Muscle of leg (tissue), 11 donors: ENCODE results near the gene SYNPO2. TPM values are rescaled to one million over a fixed set of nuclear protein-coding genes. Genes with fewer than 3 reads are reported as not detected.
A peak's percentile ranks its signal among the peaks of the same experiment; 100 is the strongest.
"Not testable (repeated sequence)": the region's sequence is repeated elsewhere in the genome, so short reads cannot be mapped to it uniquely, and the experiment has no call there.

Experiments
- DNase-seq: peaks from one replicate; pipeline ENCODE4 v3.0.0; 2013
- H3K27ac ChIP-seq: one replicate; pipeline ENCODE4 v1.5.1; 2013; ENCODE audit warnings: mild to moderate bottlenecking, low read length, control low read depth
- H3K27me3 ChIP-seq: one replicate; pipeline ENCODE4 v1.6.1; 2013; ENCODE audit warnings: low read length; ENCODE audit not compliant: control insufficient read depth, insufficient read depth
- H3K36me3 ChIP-seq: one replicate; pipeline ENCODE4 v1.6.1; 2013; ENCODE audit warnings: low read length; ENCODE audit not compliant: control insufficient read depth, insufficient read depth
- H3K4me1 ChIP-seq: one replicate; pipeline ENCODE4 v1.6.1; 2013; ENCODE audit warnings: low read length; ENCODE audit not compliant: control insufficient read depth, insufficient read depth
- H3K4me3 ChIP-seq: one replicate; pipeline ENCODE4 v1.5.1; 2013; ENCODE audit warnings: low read length, control low read depth
- H3K9me3 ChIP-seq: replicated peaks from 2 replicates; pipeline ENCODE4 v1.6.1; 2013; ENCODE audit warnings: low read depth, low read length; ENCODE audit not compliant: control insufficient read depth
- WGBS: methylation state at CpG from one replicate; pipeline ENCODE4 v1.1.5; 2013; ENCODE audit warnings: missing lambda C conversion rate; ENCODE audit not compliant: insufficient coverage; 5-methylcytosine and 5-hydroxymethylcytosine counted together
- polyA plus RNA-seq, 8 donors: library from polyadenylated mRNA; unstranded; fragments of 120-200 nt; gene quantifications; one replicate each; pipeline versions ENCODE4 v1.2.1 to v1.2.3, GENCODE V29; 2013; ENCODE audit warnings: inconsistent platforms in 1 of 8, low replicate concordance in 1 of 8; ENCODE audit not compliant: insufficient read length in 8 of 8, insufficient read depth in 1 of 8
- total RNA-seq: library from RNA; stranded (reverse); fragments of 120-200 nt; gene quantifications from one replicate; pipeline ENCODE4 v1.2.4, GENCODE V29; 2013

Gene SYNPO2
- total and polyA plus RNA-seq, 9 donors: 53.6 to 120 (median 93.9) TPM

DNA sequence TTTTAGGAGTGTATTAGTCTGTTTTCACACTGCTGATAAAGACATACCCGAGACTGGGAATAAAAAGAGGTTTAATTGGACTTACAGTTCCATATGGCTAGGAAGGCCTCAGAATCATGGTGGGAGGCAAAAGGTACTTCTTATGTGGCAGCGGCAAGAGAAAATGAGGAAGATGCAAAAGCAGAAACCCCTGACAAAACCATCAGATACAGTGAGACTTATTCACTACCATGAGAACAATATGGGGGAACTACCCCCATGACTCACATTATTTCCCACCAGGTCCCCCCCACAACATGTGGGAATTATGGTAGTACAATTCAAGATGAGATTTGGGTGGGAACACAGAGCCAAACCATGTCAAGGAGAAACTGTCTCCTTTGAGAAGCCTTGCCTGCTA is 121.6 kb downstream of the SYNPO2 start:
- not testable (repeated sequence) for H3K36me3 ChIP-seq, DNase-seq, H3K9me3 ChIP-seq, H3K27me3 ChIP-seq, H3K4me3 ChIP-seq, H3K27ac ChIP-seq, H3K4me1 ChIP-seq
- WGBS: 71% methylated on average over 1 of the region's 2 CpGs

DNA sequence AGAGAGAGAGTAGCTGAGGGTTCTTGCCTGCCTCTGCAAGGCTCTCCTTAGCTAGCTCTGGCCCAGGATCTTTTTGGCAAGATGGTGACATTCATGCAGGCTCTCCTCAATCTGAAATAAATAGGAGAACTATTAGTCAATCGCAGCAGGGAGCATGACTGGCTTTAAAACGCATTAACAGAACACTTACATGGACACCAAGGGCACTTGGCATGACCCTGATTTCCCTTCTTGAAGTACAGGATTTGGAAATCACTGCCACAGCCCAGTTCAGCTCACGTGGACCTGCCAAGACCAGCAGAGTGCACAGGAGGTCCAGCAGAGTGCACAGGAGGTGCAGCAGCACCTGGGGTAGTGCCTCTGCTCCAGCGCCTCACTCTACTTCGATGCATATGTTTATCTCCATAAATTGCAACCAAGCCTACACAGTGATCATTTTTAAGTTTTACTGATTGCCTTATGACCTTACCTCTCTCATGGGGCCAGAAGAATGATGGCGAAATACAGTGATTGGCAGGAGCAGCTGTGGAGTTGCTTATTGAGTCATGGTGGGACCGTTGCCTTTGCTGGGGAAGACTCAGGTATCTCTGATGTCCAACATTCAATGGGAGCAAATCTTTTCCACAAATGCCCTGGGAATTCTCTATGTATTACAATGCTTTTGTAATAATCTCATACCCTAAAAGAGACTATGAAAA is 122.4 kb downstream of the SYNPO2 start:
- H3K27ac ChIP-seq: no peak overlapping the region
- 89% methylated on average over 5 of the region's 7 CpGs for WGBS
- DNase-seq: no peak
- no peaks in the 10 kb centered on the region for H3K9me3 ChIP-seq
- H3K36me3 ChIP-seq: no peaks in the 10 kb centered on the region
- H3K4me1 ChIP-seq: no peaks in the 10 kb centered on the region
- no peak overlapping the region for H3K4me3 ChIP-seq
- H3K27me3 ChIP-seq: no peaks in the 10 kb centered on the region

DNA sequence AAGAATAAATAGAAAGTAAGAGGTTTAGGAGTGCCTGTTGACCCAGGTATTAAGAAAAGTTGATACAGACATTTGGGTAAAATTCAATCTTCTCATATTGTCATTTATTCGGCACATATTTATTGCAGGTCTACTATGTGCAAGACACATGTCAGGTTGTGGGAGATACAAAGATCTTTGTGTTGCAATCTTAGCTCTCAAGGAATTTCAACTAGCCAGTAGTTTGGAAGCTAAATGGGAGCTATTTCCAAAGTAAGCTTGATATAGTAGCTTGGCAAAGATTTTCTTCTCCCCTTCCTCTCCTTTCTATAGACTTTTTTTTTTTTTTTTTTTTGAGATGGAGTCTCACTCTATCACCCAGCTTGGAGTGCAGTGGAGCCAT is 122.9 kb downstream of the SYNPO2 start:
- no peaks in the 10 kb centered on the region for H3K4me1 ChIP-seq
- no peaks in the 10 kb centered on the region for H3K9me3 ChIP-seq
- H3K36me3 ChIP-seq: no peaks in the 10 kb centered on the region
- no peaks in the 10 kb centered on the region for H3K27me3 ChIP-seq
- DNase-seq: no peak
- no CpG with 5 or more reads among the region's 1 CpG for WGBS
- no peak overlapping the region for H3K27ac ChIP-seq
- H3K4me3 ChIP-seq: no peak overlapping the region

DNA sequence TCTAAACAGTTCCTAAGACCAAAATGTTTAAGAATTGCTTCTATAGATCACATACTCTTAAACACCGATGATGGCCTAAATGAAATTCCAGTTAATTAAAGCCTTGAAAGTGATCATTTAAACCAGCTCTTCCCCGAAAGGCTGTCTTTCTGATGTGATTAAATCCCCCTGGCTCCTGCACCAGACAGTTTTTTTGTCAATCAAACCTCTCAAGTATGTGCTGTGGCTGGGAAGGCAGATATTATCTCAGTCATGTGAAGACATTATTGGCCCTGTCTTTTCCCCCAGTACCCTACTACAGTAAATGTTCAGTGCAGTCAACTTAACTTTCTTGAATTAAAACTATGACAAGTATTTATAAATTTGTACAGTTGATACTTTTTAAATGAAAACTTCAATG is 126.0 kb downstream of the SYNPO2 start:
- Histone ChIP-seq H3K4me1 (no peaks in the 10 kb centered on the region), H3K27ac (no peak overlapping the region), H3K27me3 (no peaks in the 10 kb centered on the region), H3K9me3 (no peaks in the 10 kb centered on the region), H3K4me3 (no peak overlapping the region), H3K36me3 (no peaks in the 10 kb centered on the region)
- WGBS: no CpG with 5 or more reads among the region's 2 CpGs
- DNase-seq: no peak

DNA sequence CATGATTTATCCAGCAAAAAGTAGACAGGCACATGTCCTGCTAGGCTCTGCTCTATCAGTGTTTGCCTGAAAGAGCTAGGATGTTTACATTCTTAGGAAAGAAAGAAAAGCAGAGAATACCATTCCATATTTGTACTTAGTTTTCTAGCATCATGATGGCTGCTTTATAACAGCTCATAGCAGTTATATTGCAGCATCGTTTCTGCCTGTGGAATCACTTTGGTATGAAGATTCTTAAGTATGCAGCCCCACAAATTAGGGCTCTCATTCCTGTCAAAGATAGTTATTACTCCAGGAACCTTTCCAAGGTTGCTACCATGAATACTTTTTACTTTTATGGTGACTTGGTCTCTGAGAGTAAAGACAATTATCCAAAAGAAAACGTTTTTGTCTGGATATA is 128.0 kb downstream of the SYNPO2 start:
- Histone ChIP-seq H3K27me3 (no peaks in the 10 kb centered on the region), H3K36me3 (no peaks in the 10 kb centered on the region), H3K27ac (no peak overlapping the region), H3K4me3 (no peak overlapping the region), H3K4me1 (no peaks in the 10 kb centered on the region), H3K9me3 (no peaks in the 10 kb centered on the region)
- no CpG with 5 or more reads among the region's 2 CpGs for WGBS
- DNase-seq: no peak

DNA sequence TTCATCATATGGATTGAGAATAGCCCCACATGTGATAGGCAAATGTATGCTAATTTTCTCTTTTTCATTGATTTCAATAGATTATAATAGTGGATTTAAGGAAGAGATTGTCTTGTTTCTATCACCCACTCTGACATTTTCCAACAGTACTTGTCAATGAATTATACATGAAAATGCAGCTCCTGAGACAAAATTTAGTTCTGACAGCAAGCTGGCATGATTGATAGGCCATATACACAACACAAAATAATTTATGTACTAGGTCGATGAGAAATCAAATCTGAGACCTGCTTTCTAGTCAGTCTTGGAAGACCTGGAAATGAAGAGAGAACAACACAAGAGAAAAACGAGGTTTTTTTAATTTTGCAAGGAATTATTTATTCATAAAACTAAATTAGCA is 129.0 kb downstream of the SYNPO2 start:
- no peaks in the 10 kb centered on the region for H3K27me3 ChIP-seq
- H3K4me1 ChIP-seq: no peaks in the 10 kb centered on the region
- no peak for DNase-seq
- no peaks in the 10 kb centered on the region for H3K36me3 ChIP-seq
- H3K27ac ChIP-seq: no peak overlapping the region
- no peaks in the 10 kb centered on the region for H3K9me3 ChIP-seq
- WGBS: no CpG with 5 or more reads among the region's 2 CpGs
- no peak overlapping the region for H3K4me3 ChIP-seq

DNA sequence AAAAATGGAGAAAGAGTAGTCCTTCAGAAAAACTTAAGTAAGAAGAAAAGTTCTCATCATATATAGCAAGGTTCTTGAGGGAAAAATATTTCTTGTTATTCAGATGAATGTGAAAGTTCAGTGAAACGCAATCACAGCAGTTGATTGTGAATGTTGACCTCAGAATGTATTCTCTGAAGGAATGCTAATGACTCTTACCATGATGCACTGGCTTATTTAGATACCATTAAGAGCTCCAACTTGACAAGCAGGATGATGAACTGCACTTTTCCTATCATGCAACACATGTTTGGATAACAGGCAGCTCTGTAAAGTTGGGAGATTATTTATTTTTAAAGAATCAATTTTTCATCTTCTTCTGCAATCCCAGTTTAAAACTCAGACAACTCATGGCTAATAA is 131.5 kb downstream of the SYNPO2 start:
- no peaks in the 10 kb centered on the region for H3K27me3 ChIP-seq
- no peak overlapping the region for H3K4me3 ChIP-seq
- WGBS: no CpG with 5 or more reads among the region's 1 CpG
- no peaks in the 10 kb centered on the region for H3K36me3 ChIP-seq
- H3K9me3 ChIP-seq: no peaks in the 10 kb centered on the region
- H3K4me1 ChIP-seq: no peaks in the 10 kb centered on the region
- no peak for DNase-seq
- no peak overlapping the region for H3K27ac ChIP-seq

DNA sequence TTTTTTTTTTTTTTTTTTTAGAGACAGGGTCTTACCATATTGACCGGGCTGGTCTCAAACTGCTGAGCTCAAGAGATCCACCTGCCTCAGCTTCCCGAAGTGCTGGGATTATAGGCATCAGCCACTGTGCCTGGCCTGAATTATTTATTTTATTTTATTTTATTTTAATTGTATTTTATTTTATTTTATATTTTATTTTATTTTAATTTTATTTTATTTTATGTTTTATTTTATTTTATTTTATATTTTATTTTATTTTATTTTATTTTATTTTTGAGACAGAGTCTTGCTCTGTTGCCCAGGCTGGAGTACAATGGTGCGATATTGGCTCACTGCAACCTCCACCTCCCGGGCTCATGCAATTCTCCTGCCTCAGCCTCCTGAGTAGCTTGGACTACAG is 133.9 kb downstream of the SYNPO2 start:
- DNase-seq, H3K27ac ChIP-seq, H3K9me3 ChIP-seq, H3K36me3 ChIP-seq, H3K27me3 ChIP-seq, H3K4me3 ChIP-seq, H3K4me1 ChIP-seq: not testable (repeated sequence)
- 100% methylated on average over 1 of the region's 4 CpGs for WGBS

DNA sequence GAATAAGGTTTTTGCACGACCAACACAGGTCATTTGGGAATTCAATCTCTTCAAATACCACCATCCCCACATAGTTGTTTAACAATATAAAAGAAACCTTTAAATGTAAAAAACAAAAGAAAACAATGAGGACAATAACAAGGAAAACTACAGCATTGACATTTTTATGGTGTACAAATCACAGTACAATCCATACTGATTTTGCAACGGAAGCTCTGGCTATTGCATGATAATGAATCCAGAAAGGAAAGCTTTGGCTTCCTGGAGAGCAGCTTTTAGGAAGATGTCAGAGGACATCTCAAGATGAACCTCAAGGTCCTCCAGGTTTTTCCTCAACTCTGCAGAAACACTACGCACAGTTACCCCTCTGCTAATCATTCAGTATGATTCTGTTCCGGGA is 135.4 kb downstream of the SYNPO2 start:
- no peak for DNase-seq
- Histone ChIP-seq H3K4me1 (peaks cover 3% of the 10 kb centered on the region), H3K27ac (no peak overlapping the region), H3K36me3 (no peaks in the 10 kb centered on the region), H3K4me3 (no peak overlapping the region), H3K27me3 (no peaks in the 10 kb centered on the region), H3K9me3 (no peaks in the 10 kb centered on the region)
- 33% methylated on average over 1 of the region's 4 CpGs for WGBS

DNA sequence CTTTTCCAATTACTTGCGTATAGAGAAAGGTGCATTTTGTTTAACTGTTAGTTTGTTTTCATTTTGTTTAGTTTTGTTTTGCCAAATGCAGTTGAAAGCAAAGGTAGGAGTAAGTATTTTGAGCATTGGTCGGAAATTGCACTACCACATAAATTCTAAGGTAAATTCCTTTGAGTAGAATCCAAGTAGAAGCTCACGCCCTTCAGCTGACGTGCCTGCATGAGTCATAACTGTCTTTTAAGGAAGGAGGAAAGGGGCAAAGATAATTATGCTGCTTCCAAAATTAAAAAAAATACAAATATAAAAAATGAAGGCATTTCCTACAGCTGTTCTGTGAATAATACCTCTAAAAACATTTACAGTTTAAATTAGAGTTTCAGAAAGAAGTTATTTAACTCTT is 136.8 kb downstream of the SYNPO2 start:
- no peaks in the 10 kb centered on the region for H3K9me3 ChIP-seq
- no peak overlapping the region for H3K4me3 ChIP-seq
- H3K27me3 ChIP-seq: no peaks in the 10 kb centered on the region
- no peak for DNase-seq
- H3K4me1 ChIP-seq: peaks cover 3% of the 10 kb centered on the region
- H3K27ac ChIP-seq: peak overlapping the region; percentile 65
- peaks cover 8% of the 10 kb centered on the region for H3K36me3 ChIP-seq
- no CpG with 5 or more reads among the region's 4 CpGs for WGBS
